ENCODE data around the gene EPB41L4B.

The EPB41L4B gene

GRCh38 chr9:109301012-109301411 lies 19.8 kb downstream of the EPB41L4B start:
- no peak overlapping the region for H3K4me3 ChIP-seq (ENCODE audit: low read depth, low read length)
- H3K4me1 ChIP-seq (ENCODE audit: control insufficient read depth, insufficient read depth, low read length), result 0 out of 2 replicates have a peak, but pooled peaks cover 3% of the 10 kb centered on the region
- H3K36me3 ChIP-seq (ENCODE audit: control insufficient read depth in 2 of 2, insufficient read depth in 1 of 2, low read length in 2 of 2), result no peaks in the 10 kb centered on the region
- H3K27ac ChIP-seq (ENCODE audit: extremely low read depth, low read depth, low read length), result no peak overlapping the region
- H3K9me3 ChIP-seq (ENCODE audit: control insufficient read depth, insufficient read depth, low read depth, low read length), result no peaks in the 10 kb centered on the region
- CTCF ChIA-PET, result interaction anchor here (0.9 kb wide), 1 partner anchor 10 kb away, joined by 4 read pairs; no protein-coding TSS in a partner anchor
- 0 out of 2 replicates have a peak, but pooled peaks have one; percentile 22 for TF ChIP-seq SCRT2 (tag by site-specific recombination; IDR thresholded peaks at IDR 0.05)
- TF ChIP-seq GLIS1 (tag by site-specific recombination; IDR thresholded peaks at IDR 0.05), result no peak
- POLR2A ChIA-PET, result no interaction called here

GRCh38 chr9:109299891-109300290 lies 21.0 kb downstream of the EPB41L4B start:
- no peak for TF ChIP-seq KLF7 (tag by site-specific recombination; IDR thresholded peaks at IDR 0.05; ENCODE audit: borderline replicate concordance)
- TF ChIP-seq ZNF623 (tag by site-specific recombination; IDR thresholded peaks at IDR 0.05), result no peak
- no peak for TF ChIP-seq TRIM28 (IDR thresholded peaks at IDR 0.05; ENCODE audit: borderline replicate concordance, low read length)
- TF ChIP-seq, protein P1, sequence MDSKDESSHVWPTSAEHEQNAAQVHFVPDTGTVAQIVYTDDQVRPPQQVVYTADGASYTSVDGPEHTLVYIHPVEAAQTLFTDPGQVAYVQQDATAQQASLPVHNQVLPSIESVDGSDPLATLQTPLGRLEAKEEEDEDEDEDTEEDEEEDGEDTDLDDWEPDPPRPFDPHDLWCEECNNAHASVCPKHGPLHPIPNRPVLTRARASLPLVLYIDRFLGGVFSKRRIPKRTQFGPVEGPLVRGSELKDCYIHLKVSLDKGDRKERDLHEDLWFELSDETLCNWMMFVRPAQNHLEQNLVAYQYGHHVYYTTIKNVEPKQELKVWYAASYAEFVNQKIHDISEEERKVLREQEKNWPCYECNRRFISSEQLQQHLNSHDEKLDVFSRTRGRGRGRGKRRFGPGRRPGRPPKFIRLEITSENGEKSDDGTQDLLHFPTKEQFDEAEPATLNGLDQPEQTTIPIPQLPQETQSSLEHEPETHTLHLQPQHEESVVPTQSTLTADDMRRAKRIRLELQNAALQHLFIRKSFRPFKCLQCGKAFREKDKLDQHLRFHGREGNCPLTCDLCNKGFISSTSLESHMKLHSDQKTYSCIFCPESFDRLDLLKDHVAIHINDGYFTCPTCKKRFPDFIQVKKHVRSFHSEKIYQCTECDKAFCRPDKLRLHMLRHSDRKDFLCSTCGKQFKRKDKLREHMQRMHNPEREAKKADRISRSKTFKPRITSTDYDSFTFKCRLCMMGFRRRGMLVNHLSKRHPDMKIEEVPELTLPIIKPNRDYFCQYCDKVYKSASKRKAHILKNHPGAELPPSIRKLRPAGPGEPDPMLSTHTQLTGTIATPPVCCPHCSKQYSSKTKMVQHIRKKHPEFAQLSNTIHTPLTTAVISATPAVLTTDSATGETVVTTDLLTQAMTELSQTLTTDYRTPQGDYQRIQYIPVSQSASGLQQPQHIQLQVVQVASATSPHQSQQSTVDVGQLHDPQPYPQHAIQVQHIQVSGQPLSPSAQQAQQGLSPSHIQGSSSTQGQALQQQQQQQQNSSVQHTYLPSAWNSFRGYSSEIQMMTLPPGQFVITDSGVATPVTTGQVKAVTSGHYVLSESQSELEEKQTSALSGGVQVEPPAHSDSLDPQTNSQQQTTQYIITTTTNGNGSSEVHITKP (tag by site-specific recombination; IDR thresholded peaks at IDR 0.05), result no peak
- TF ChIP-seq ZNF274 (IDR thresholded peaks at IDR 0.05; ENCODE audit: low read length), result no peak
- no peak for TF ChIP-seq ZNF274 (tag by site-specific recombination; IDR thresholded peaks at IDR 0.05; ENCODE audit: borderline replicate concordance)
- no peak for TF ChIP-seq ZNF202 (tag by site-specific recombination; IDR thresholded peaks at IDR 0.05; ENCODE audit: borderline replicate concordance)
- no peak for TF ChIP-seq ZNF530 (tag by site-specific recombination; IDR thresholded peaks at IDR 0.05; ENCODE audit: low read depth)
- no peak for TF ChIP-seq KLF10 (tag by site-specific recombination; IDR thresholded peaks at IDR 0.05)
- no peak for TF ChIP-seq ZBTB1 (tag by site-specific recombination; IDR thresholded peaks at IDR 0.05)
- no peak for TF ChIP-seq ZEB2 (tag by site-specific recombination; IDR thresholded peaks at IDR 0.05)
- TF ChIP-seq ZNF157 (tag by site-specific recombination; IDR thresholded peaks at IDR 0.05), result no peak
- TF ChIP-seq ZNF558 (tag by site-specific recombination; IDR thresholded peaks at IDR 0.05), result no peak
- TF ChIP-seq ZNF211 (tag by site-specific recombination; IDR thresholded peaks at IDR 0.05; ENCODE audit: low read depth), result no peak
- TF ChIP-seq ZNF280C (tag by site-specific recombination; IDR thresholded peaks at IDR 0.05), result no peak
- no peak for TF ChIP-seq SETDB1 (IDR thresholded peaks at IDR 0.05; ENCODE audit: insufficient read length, low read length)
- no peak for TF ChIP-seq ZNF133 (tag by site-specific recombination; IDR thresholded peaks at IDR 0.05)
- CTCF ChIA-PET, result interaction anchor here (0.6 kb wide), 1 partner anchor 146 kb away, joined by 4 read pairs; no protein-coding TSS in a partner anchor
- no peak overlapping the region for H3K27ac ChIP-seq (ENCODE audit: extremely low read depth, low read depth, low read length)
- H3K4me3 ChIP-seq (ENCODE audit: low read depth, low read length), result no peak overlapping the region
- POLR2A ChIA-PET, result no interaction called here
- no peaks in the 10 kb centered on the region for H3K36me3 ChIP-seq (ENCODE audit: control insufficient read depth in 2 of 2, insufficient read depth in 1 of 2, low read length in 2 of 2)
- 0 out of 2 replicates have a peak, but pooled peaks cover 3% of the 10 kb centered on the region for H3K4me1 ChIP-seq (ENCODE audit: control insufficient read depth, insufficient read depth, low read length)
- no peaks in the 10 kb centered on the region for H3K9me3 ChIP-seq (ENCODE audit: control insufficient read depth, insufficient read depth, low read depth, low read length)

Data from HEK293 (cell line).